Left lung (tissue), 10 donors: Measurements from ENCODE around the gene GRXCR1. TPM values are rescaled to one million over a fixed set of nuclear protein-coding genes. Genes with fewer than 3 reads are reported as not detected.

ENCODE experiments used
- ATAC-seq: fragments of 200-7000 bp; cut with Tn5 transposase; one replicate; pipeline ENCODE4 v1.9.1; 2020; ENCODE audit warnings: moderate library complexity
- DNase-seq, 4 donors: peaks; one replicate each; pipeline ENCODE4 v3.0.0-alpha.2; 2013 to 2020
- H3K27ac ChIP-seq, 2 donors: fragments of 200-600 bp; sonication (generic) in 1 of 2; one replicate each; pipeline versions ENCODE4 v1.5.0 to v1.8.0; 2020 to 2021
- H3K27me3 ChIP-seq, 2 donors: fragments of 200-600 bp; sonication (generic) in 1 of 2; one replicate each; pipeline versions ENCODE4 v1.5.0 to v1.8.0; 2020 to 2021
- H3K36me3 ChIP-seq, 2 donors: fragments of 200-600 bp; sonication (generic) in 1 of 2; one replicate each; pipeline versions ENCODE4 v1.5.0 to v1.8.0; 2020 to 2021
- H3K4me1 ChIP-seq, 2 donors: fragments of 200-600 bp; one replicate each; pipeline ENCODE4 v1.8.0; 2021
- H3K4me3 ChIP-seq, 2 donors: fragments of 200-600 bp; sonication (generic) in 1 of 2; one replicate each; pipeline versions ENCODE4 v1.5.0 to v1.8.0; 2020 to 2021; ENCODE audit warnings: mild to moderate bottlenecking in 1 of 2
- H3K9me3 ChIP-seq, 2 donors: fragments of 200-600 bp; sonication (generic) in 1 of 2; one replicate each; pipeline versions ENCODE4 v1.5.0 to v1.8.0; 2020 to 2021
- intact Hi-C, 2 donors: fragments of 100-400 bp; cut with DNase I; formaldehyde crosslinking; loops; one replicate each; pipeline versions ENCODE4 v1.11.2 to v1.14.2; 2022
- polyA plus RNA-seq, 6 donors: library from polyadenylated mRNA; unstranded; fragments of 120-200 nt; gene quantifications; one replicate each; pipeline ENCODE4 v1.2.1, GENCODE V29; 2013; ENCODE audit not compliant: insufficient read length in 6 of 6
- total RNA-seq, 2 donors: library from RNA; stranded (reverse); fragmentation: NEBNext Ultra II Directional; extraction: Animal tissue kit (Norgen Biotek cat#: 25700); gene quantifications; one replicate each; pipeline ENCODE4 v1.2.1, GENCODE V29; 2021
- TF ChIP-seq, protein P1 (sequence below), 2 donors: fragments of 200-600 bp; sonication (generic) in 1 of 2; IDR thresholded peaks; one replicate each; pipeline versions ENCODE4 v1.5.0 to v1.8.0; 2021; ENCODE audit warnings: antibody characterized with exemption in 2 of 2
- donor health status: DM: no; HTN: yes; CAD: no.
- donor health status: DM: no; HTN: no; CAD: no.

Gene GRXCR1
- total and polyA plus RNA-seq, 8 donors: not detected

DNA sequence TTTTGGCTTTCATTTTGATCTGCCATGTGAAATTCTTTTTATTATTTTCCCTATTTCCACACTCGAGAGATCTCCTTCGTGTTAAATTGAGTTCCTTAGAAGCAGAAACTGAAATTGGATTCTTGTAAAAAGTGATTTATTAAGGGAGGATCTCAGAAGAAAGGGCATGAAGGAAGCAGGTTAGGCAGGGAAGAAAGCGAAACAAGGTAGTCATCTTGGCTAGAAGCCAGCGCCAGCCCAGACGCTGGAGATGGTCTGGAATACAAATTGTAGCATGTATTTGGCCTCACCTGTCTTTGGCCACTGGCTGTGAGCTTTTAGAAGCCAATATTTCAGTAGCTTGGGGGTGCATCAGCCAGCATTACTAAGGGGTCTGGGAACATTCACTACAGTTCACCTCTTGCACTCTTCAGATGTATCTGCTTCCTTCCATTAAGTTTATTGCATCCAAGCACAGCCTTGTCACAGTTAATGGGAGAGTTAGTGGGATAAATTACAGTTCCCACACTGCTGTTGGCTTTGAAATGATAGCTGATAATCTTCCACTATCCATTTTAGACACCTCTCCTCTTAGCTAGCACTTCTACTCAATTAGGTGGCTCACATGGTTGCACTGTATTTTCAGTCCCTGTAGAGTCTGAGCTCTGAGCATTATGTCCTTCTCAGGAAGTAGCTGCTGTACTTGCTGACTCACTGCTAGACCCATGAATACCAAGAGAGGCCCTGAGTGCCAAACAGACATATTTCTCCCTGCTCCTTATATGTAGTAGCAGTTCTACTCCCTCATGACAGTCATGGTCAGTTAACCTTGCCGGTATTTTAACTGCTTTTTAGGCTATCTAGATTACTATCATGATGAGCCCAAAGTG is 14.6 kb downstream of the GRXCR1 start:
- Histone ChIP-seq H3K36me3 (no peaks in the 10 kb centered on the region), H3K4me1 (no peaks in the 10 kb centered on the region), H3K27ac (no peak overlapping the region), H3K4me3 (no peak overlapping the region), H3K27me3 (no peaks in the 10 kb centered on the region), H3K9me3 (no peaks in the 10 kb centered on the region)
- intact Hi-C loops: no loop called here
- DNase-seq (no peak), ATAC-seq (peak; percentile 44)
- TF ChIP-seq, protein P1, sequence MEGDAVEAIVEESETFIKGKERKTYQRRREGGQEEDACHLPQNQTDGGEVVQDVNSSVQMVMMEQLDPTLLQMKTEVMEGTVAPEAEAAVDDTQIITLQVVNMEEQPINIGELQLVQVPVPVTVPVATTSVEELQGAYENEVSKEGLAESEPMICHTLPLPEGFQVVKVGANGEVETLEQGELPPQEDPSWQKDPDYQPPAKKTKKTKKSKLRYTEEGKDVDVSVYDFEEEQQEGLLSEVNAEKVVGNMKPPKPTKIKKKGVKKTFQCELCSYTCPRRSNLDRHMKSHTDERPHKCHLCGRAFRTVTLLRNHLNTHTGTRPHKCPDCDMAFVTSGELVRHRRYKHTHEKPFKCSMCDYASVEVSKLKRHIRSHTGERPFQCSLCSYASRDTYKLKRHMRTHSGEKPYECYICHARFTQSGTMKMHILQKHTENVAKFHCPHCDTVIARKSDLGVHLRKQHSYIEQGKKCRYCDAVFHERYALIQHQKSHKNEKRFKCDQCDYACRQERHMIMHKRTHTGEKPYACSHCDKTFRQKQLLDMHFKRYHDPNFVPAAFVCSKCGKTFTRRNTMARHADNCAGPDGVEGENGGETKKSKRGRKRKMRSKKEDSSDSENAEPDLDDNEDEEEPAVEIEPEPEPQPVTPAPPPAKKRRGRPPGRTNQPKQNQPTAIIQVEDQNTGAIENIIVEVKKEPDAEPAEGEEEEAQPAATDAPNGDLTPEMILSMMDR (IDR thresholded peaks at IDR 0.05): no peak

DNA sequence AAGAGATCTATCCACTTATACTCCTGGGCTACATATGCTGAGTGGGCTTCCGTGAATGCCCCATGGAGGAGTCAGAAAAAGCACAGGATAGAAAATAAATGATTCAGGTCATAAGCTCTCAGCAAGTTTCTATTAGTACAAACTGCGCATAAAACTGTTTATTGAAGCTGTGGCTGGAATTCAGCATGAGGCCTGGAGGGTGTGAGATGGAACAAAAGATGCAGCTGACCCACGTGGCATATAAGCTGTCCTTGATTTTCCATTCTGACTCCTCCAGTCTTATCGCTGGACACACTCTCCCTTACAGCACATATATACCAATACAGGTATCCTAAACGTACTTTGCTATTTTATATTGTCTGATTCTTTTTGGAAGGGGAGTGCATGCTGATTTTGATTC is 17.9 kb downstream of the GRXCR1 start:
- Histone ChIP-seq H3K27me3 (no peaks in the 10 kb centered on the region), H3K4me1 (no peaks in the 10 kb centered on the region), H3K9me3 (no peaks in the 10 kb centered on the region), H3K36me3 (no peaks in the 10 kb centered on the region), H3K27ac (no peak overlapping the region), H3K4me3 (no peak overlapping the region)
- no peak for DNase-seq
- no peak for ATAC-seq
- TF ChIP-seq, protein P1 (IDR thresholded peaks at IDR 0.05): no peak
- intact Hi-C loops: no loop called here

DNA sequence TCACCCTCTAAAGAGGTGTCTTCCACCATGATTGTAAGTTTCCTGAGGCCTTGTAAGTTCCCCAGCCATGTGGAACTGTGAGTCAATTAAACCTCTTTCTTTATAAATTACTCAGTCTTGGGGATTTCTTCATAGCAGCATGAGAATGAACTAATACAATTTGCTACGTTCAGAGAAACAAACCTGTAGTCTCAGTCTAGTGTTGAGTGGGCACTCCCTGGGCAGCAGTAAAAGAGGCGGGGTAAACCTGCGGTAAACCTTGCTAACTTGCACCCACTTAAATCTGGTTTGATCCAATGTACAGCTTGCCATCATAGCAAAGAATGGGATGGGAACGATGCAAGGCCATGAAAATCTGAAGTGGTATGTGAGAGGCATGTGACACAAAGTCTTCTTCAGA is 22.4 kb downstream of the GRXCR1 start:
- Histone ChIP-seq H3K4me3 (no peak overlapping the region), H3K36me3 (no peaks in the 10 kb centered on the region), H3K27me3 (no peaks in the 10 kb centered on the region), H3K9me3 (no peaks in the 10 kb centered on the region), H3K4me1 (no peaks in the 10 kb centered on the region), H3K27ac (no peak overlapping the region)
- intact Hi-C loops: no loop called here
- DNase-seq: no peak
- ATAC-seq: no peak
- TF ChIP-seq, protein P1 (IDR thresholded peaks at IDR 0.05): no peak

DNA sequence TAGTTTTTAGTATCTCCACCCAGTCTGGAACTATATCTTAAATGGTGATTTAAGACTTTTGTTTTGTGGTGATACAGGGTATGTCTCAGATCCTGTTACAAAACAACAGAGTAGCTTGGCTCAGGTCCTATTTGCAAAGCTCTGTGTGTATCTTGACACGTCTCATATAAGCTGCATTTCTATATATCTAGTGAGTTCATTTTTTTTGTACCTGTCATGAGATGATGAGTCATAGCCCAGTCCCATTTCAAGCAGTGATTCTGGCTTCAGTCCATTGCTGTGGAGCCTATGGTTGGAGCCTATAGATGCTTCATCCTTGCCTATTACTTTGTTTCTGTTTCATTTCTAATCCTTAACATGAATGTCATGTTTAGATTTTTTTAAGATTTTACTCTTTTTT is 23.0 kb downstream of the GRXCR1 start:
- H3K27me3 ChIP-seq: no peaks in the 10 kb centered on the region
- no peak for DNase-seq
- no peaks in the 10 kb centered on the region for H3K4me1 ChIP-seq
- TF ChIP-seq, protein P1 (IDR thresholded peaks at IDR 0.05): no peak
- no peaks in the 10 kb centered on the region for H3K36me3 ChIP-seq
- intact Hi-C loops: no loop called here
- no peak overlapping the region for H3K4me3 ChIP-seq
- H3K9me3 ChIP-seq: no peaks in the 10 kb centered on the region
- no peak for ATAC-seq
- no peak overlapping the region for H3K27ac ChIP-seq

DNA sequence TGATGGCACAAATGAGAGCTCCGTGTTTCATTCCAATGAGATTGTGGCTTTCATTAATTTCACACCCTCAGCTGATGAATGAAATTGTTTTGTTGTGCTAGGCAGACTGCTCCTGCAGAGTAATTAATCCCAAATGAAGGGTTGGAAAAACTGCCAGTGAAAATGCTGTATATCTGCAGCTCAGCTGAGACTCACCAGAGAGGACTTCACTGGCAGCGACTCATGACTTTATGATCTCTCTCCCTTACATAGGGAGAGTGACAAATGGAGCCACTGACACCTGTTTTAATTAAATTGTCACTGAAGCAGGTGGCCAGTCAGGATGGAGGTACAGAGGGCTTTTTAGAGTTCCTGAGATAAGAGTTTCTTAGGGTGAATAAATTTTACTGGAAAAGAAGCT is 24.8 kb downstream of the GRXCR1 start:
- Histone ChIP-seq H3K9me3 (no peaks in the 10 kb centered on the region), H3K27me3 (no peaks in the 10 kb centered on the region), H3K36me3 (no peaks in the 10 kb centered on the region), H3K4me3 (no peak overlapping the region), H3K27ac (no peak overlapping the region), H3K4me1 (no peaks in the 10 kb centered on the region)
- TF ChIP-seq, protein P1 (IDR thresholded peaks at IDR 0.05): no peak
- intact Hi-C loops: no loop called here
- DNase-seq (no peak), ATAC-seq (no peak)
